PC-9 (cell line): ENCODE measurements around the gene LTO1. TPM values are rescaled to one million over a fixed set of nuclear protein-coding genes. Genes with fewer than 3 reads are reported as not detected.
A peak's percentile ranks its signal among the peaks of the same experiment; 100 is the strongest.

Experiments used
- BruUV-seq: library from RNA; stranded (reverse); fragments of 400-500 nt; replicated peaks from 2 replicates; lab custom pipeline; 2021; lab: Mats Ljungman, UMichigan
- CTCF ChIA-PET: fragments of 300-600 bp; sonication (Branson Sonifier 250); formaldehyde crosslinking; loops from one replicate; lab custom pipeline; 2022; ENCODE audit warnings: antibody characterized with exemption; lab: Charles Lee
- POLR2A ChIA-PET: fragments of 300-600 bp; sonication (Branson Sonifier 250); formaldehyde crosslinking; loops from one replicate; lab custom pipeline; 2022; ENCODE audit warnings: antibody characterized with exemption; ENCODE audit not compliant: unreplicated experiment; lab: Charles Lee
- DNase-seq, 2 experiments: peaks; one replicate each; pipeline versions ENCODE4 v3.0.0 to v3.0.0-alpha.2; 2015 to 2022; ENCODE audit warnings: mixed read lengths in 1 of 2
- H2AFZ ChIP-seq: fragments of 200-600 bp; sonication (generic); 2 replicates; pipeline ENCODE4 v1.8.1; 2017; ENCODE audit warnings: antibody characterized with exemption
- H3F3A ChIP-seq: fragments of 200-600 bp; sonication (generic); 2 replicates; pipeline ENCODE4 v1.8.1; 2017; ENCODE audit warnings: antibody characterized with exemption, mild to moderate bottlenecking, low read depth; ENCODE audit not compliant: insufficient read depth
- H3K27ac ChIP-seq: fragments of 200-600 bp; sonication (generic); 2 replicates; pipeline ENCODE4 v1.6.1; 2016; ENCODE audit warnings: mixed run types
- H3K27me3 ChIP-seq: fragments of 200-600 bp; sonication (generic); 2 replicates; pipeline ENCODE4 v1.6.1; 2016; ENCODE audit warnings: low read depth, mixed run types; ENCODE audit not compliant: insufficient read depth
- H3K36me3 ChIP-seq: fragments of 200-600 bp; sonication (generic); 2 replicates; pipeline ENCODE4 v1.6.1; 2016; ENCODE audit warnings: low read depth, mixed run types
- H3K4me1 ChIP-seq: fragments of 200-600 bp; sonication (generic); replicated peaks from 2 replicates; pipeline ENCODE4 v1.6.1; 2016; ENCODE audit warnings: mixed run types; ENCODE audit not compliant: insufficient read depth
- H3K4me2 ChIP-seq: fragments of 200-600 bp; sonication (generic); 2 replicates; pipeline ENCODE4 v1.6.1; 2017; ENCODE audit warnings: mixed run types
- H3K4me3 ChIP-seq: fragments of 200-600 bp; sonication (generic); 2 replicates; pipeline ENCODE4 v1.6.1; 2016; ENCODE audit warnings: mixed run types
- H3K79me2 ChIP-seq: fragments of 200-600 bp; sonication (generic); 2 replicates; pipeline ENCODE4 v1.6.1; 2017; ENCODE audit warnings: low read depth, mixed run types
- H3K9me2 ChIP-seq: fragments of 200-600 bp; sonication (generic); 2 replicates; pipeline ENCODE4 v1.8.1; 2017; ENCODE audit warnings: mild to moderate bottlenecking; ENCODE audit not compliant: insufficient read depth
- H3K9me3 ChIP-seq: fragments of 200-600 bp; sonication (generic); 2 replicates; pipeline ENCODE4 v1.8.1; 2016; ENCODE audit warnings: low read depth; ENCODE audit not compliant: insufficient read depth
- H4K20me1 ChIP-seq: fragments of 200-600 bp; sonication (generic); 2 replicates; pipeline ENCODE4 v1.8.1; 2017; ENCODE audit not compliant: insufficient read depth
- EZH2 ChIP-seq: fragments of 200-600 bp; sonication (generic); IDR thresholded peaks from 2 replicates; pipeline ENCODE4 v1.8.0; 2017; ENCODE audit warnings: antibody characterized with exemption, low read depth
- intact Hi-C: fragments of 100-400 bp; cut with micrococcal nuclease; formaldehyde crosslinking; loops from one replicate; pipeline ENCODE4 v1.10.0; 2022; ENCODE audit not compliant: unreplicated experiment
- total RNA-seq: library from RNA; stranded (reverse); gene quantifications from 2 replicates; pipeline ENCODE4 v1.2.3, GENCODE V29; 2021
- TF ChIP-seq, protein P1 (sequence below): fragments of 200-600 bp; sonication (generic); conservative IDR thresholded peaks from 2 replicates; pipeline ENCODE4 v1.6.1; 2017; ENCODE audit warnings: mixed run types, antibody characterized with exemption, mild to moderate bottlenecking, moderate library complexity

The LTO1 gene
- total RNA-seq, 1 experiment from 2014 or later: 41.1 TPM

DNA sequence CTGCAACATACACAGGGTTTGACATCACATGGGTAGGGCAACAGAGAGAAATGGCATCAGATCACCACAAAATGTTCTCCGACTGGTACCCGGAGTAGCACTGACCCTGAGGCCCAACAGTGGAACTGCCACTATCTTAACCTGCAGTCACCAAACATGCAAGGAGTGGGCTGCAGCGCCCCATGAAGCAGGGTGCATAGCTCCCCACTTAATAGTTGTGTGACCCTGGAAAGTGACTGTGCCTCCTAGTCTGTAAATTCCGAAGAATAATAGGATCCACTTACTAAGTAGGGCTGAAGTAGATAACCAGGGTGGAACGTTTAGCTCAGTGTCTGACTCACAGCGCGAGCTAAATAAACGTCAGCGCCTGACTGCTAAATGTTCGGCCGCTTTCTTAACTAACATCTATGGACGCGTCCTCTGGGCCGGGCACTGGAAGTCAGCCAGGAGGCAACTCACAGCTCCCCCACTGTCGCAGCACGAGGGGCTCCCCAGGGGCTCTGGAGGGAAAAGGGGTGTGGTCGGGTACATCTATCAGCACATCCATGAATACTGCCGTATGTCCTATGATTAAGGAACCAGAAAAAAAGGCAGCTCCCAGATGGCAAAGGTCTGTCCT lies 777 bp downstream of the LTO1 start:
- Histone ChIP-seq H3K36me3 (peaks cover 26% of the 10 kb centered on the region; the same call in 1 of the 2 replicates), H3K9me3 (no peaks in the 10 kb centered on the region), H3K9me2 (no peaks in the 10 kb centered on the region), H3K27me3 (no peaks in the 10 kb centered on the region), H3K4me3 (peak overlapping the region; percentile 96), H3K79me2 (peaks cover 49% of the 10 kb centered on the region), H4K20me1 (peaks cover 31% of the 10 kb centered on the region), H3K4me1 (peaks cover 30% of the 10 kb centered on the region), H3K4me2 (peak overlapping the region; percentile 94), H3K27ac (peak overlapping the region; percentile 51), H3F3A (peaks cover 60% of the 10 kb centered on the region), H2AFZ (peak overlapping the region; percentile 85)
- ChIA-PET CTCF (interaction anchor here (0.8 kb wide), 1 partner anchor 13 kb away, joined by 3 read pairs; no protein-coding TSS in a partner anchor), POLR2A (interaction anchor here (0.6 to 1.0 kb wide), 7 partner anchors 8 to 559 kb away, joined by 3 to 6 read pairs (median 4); no protein-coding TSS in a partner anchor)
- intact Hi-C loops: loop anchor here (5.0 to 10.0 kb wide), 2 partner anchors 380 to 837 kb away; partner anchors contain the start of gene MYEOV
- peak in 1 of 2 experiments; percentile 69 for DNase-seq
- BruUV-seq: no TSS peak
- TF ChIP-seq, protein P1, sequence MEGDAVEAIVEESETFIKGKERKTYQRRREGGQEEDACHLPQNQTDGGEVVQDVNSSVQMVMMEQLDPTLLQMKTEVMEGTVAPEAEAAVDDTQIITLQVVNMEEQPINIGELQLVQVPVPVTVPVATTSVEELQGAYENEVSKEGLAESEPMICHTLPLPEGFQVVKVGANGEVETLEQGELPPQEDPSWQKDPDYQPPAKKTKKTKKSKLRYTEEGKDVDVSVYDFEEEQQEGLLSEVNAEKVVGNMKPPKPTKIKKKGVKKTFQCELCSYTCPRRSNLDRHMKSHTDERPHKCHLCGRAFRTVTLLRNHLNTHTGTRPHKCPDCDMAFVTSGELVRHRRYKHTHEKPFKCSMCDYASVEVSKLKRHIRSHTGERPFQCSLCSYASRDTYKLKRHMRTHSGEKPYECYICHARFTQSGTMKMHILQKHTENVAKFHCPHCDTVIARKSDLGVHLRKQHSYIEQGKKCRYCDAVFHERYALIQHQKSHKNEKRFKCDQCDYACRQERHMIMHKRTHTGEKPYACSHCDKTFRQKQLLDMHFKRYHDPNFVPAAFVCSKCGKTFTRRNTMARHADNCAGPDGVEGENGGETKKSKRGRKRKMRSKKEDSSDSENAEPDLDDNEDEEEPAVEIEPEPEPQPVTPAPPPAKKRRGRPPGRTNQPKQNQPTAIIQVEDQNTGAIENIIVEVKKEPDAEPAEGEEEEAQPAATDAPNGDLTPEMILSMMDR: peak; percentile 27; the same call in 1 of the 2 replicates
- no peak for TF ChIP-seq EZH2

GRCh38 chr11:69671734-69672465 lies 3.3 kb downstream of the LTO1 start:
- intact Hi-C loops: loop anchor here (5.0 to 10.0 kb wide), 2 partner anchors 377 to 835 kb away; partner anchors contain the start of gene MYEOV
- ChIA-PET CTCF (interaction anchor here (0.7 kb wide), 1 partner anchor 383 kb away, joined by 3 read pairs; no protein-coding TSS in a partner anchor), POLR2A (no interaction called here)
- no peak for DNase-seq
- Histone ChIP-seq H3K4me2 (no peak overlapping the region), H2AFZ (no peak overlapping the region), H3K79me2 (peaks cover 54% of the 10 kb centered on the region), H3K9me3 (no peaks in the 10 kb centered on the region), H3K36me3 (peaks cover 34% of the 10 kb centered on the region; the same call in 1 of the 2 replicates), H3K27ac (no peak overlapping the region), H3K27me3 (no peaks in the 10 kb centered on the region), H4K20me1 (peaks cover 31% of the 10 kb centered on the region), H3K9me2 (no peaks in the 10 kb centered on the region), H3K4me3 (no peak overlapping the region), H3F3A (peaks cover 48% of the 10 kb centered on the region), H3K4me1 (peaks cover 24% of the 10 kb centered on the region)
- BruUV-seq: no TSS peak
- TF ChIP-seq EZH2: no peak
- TF ChIP-seq, protein P1: no peak

DNA sequence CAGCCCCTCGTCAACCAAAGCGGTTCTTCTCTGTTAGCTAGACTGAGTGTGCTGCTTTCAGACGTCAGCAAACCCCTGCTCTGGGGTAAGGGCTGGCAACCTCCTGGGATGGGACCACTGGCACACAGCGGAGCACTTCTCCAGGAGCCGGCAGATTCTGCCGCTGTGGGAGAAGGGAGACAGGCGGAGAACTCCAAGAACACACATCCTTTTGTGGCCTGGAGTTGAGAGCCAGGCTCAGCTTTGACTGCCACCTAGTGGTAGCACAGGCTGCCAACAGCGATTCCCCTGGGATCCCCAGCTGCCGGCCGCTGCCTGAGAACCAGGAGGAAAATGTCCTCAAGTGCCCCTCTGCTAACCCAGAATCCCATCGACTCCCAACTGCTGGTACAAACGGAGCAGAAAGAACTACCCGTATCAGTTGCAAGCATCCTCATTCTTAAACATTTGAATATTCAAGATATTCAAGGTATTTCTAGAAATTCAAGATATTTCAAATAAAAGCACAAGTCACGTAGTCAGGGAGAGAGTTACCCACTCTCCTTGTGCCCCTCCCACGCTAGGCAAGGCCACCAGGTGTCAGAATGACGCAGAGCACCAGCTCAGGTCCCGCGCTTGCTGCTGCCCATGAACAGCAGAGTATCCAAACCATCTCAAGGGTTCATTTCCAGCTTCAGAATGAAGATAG lies 4.9 kb downstream of the LTO1 start:
- no peaks in the 10 kb centered on the region for H3K9me3 ChIP-seq
- no TSS peak for BruUV-seq
- H3K4me2 ChIP-seq: no peak overlapping the region
- no peaks in the 10 kb centered on the region for H3K9me2 ChIP-seq
- H3K27me3 ChIP-seq: no peaks in the 10 kb centered on the region
- H3K36me3 ChIP-seq: peaks cover 34% of the 10 kb centered on the region; the same call in 1 of the 2 replicates
- H3F3A ChIP-seq: peaks cover 52% of the 10 kb centered on the region
- H3K4me3 ChIP-seq: no peak overlapping the region
- ChIA-PET POLR2A (interaction anchor here (0.5 to 0.7 kb wide), 2 partner anchors 372 to 569 kb away, joined by 3 to 4 read pairs; no protein-coding TSS in a partner anchor), CTCF (interaction anchor here (0.6 to 1.4 kb wide), 5 partner anchors 9 to 569 kb away, joined by 3 to 4 read pairs (median 3); no protein-coding TSS in a partner anchor)
- H3K27ac ChIP-seq: no peak overlapping the region
- peak; percentile 65 to 83 for DNase-seq
- H3K79me2 ChIP-seq: peaks cover 45% of the 10 kb centered on the region
- H3K4me1 ChIP-seq: peaks cover 14% of the 10 kb centered on the region
- intact Hi-C loops: loop anchor here (1.0 to 10.0 kb wide), 3 partner anchors 376 to 833 kb away; partner anchors contain the start of gene MYEOV
- H2AFZ ChIP-seq: no peak overlapping the region
- peaks cover 31% of the 10 kb centered on the region for H4K20me1 ChIP-seq
- TF ChIP-seq, protein P1: peak; percentile 97
- TF ChIP-seq EZH2: no peak
